ACHN (cell line): ENCODE data around the gene SRD5A3.
A peak's percentile ranks its signal among the peaks of the same experiment; 100 is the strongest.
"Not testable (repeated sequence)": the region's sequence is repeated elsewhere in the genome, so short reads cannot be mapped to it uniquely, and the experiment has no call there.

Source experiments
- DNase-seq: peaks from one replicate; pipeline ENCODE4 v3.0.0-alpha.2; 2015
- in situ Hi-C: cut with HindIII; loops from 2 replicates; pipeline ENCODE4 v1.10.0; 2017; ENCODE audit warnings: low sequenced_read_pairs, low pct_ligation_motif_present, low pct_unique_long_range_greater_than_20kb

Gene SRD5A3

GRCh38 chr4:55340266-55340665 is 5.8 kb upstream of the SRD5A3 start:
- DNase-seq = no peak
- in situ Hi-C loops = no loop called here

GRCh38 chr4:55343887-55344286 is 2.2 kb upstream of the SRD5A3 start:
- no peak for DNase-seq
- in situ Hi-C loops = no loop called here

GRCh38 chr4:55345054-55345453 is 988 bp upstream of the SRD5A3 start:
- in situ Hi-C loops = no loop called here
- DNase-seq = no peak

GRCh38 chr4:55346851-55347255 is 811 bp downstream of the SRD5A3 start:
- in situ Hi-C loops = no loop called here
- no peak for DNase-seq

GRCh38 chr4:55347610-55348228 is 1.7 kb downstream of the SRD5A3 start:
- in situ Hi-C loops = no loop called here
- DNase-seq = no peak

GRCh38 chr4:55348466-55348865 is 2.4 kb downstream of the SRD5A3 start:
- in situ Hi-C loops = no loop called here
- DNase-seq = no peak

GRCh38 chr4:55350870-55351269 is 4.8 kb downstream of the SRD5A3 start:
- DNase-seq, in situ Hi-C loops: not testable (repeated sequence)

- in situ Hi-C loops = no loop called here
- no peak for DNase-seq
These were observed 5.8 kb downstream of the SRD5A3 start for GRCh38 chr4:55351824-55352223.

GRCh38 chr4:55352726-55353125 is 6.7 kb downstream of the SRD5A3 start:
- no peak for DNase-seq
- in situ Hi-C loops = no loop called here

- in situ Hi-C loops, DNase-seq: not testable (repeated sequence)
These were observed 7.2 kb downstream of the SRD5A3 start for GRCh38 chr4:55353228-55353747.

GRCh38 chr4:55354648-55355047 is 8.6 kb downstream of the SRD5A3 start:
- DNase-seq = no peak
- in situ Hi-C loops = no loop called here

GRCh38 chr4:55355555-55355954 is 9.5 kb downstream of the SRD5A3 start:
- DNase-seq = no peak
- in situ Hi-C loops = no loop called here

- DNase-seq = peak; percentile 13
- in situ Hi-C loops = no loop called here
These were observed 11.0 kb downstream of the SRD5A3 start for GRCh38 chr4:55356991-55357461.

GRCh38 chr4:55358246-55358645 is 12.2 kb downstream of the SRD5A3 start:
- DNase-seq = no peak
- in situ Hi-C loops = no loop called here

- in situ Hi-C loops = no loop called here
- no peak for DNase-seq
These were observed 12.6 kb downstream of the SRD5A3 start for GRCh38 chr4:55358668-55359067.

GRCh38 chr4:55359397-55359916 is 13.4 kb downstream of the SRD5A3 start:
- DNase-seq = no peak
- in situ Hi-C loops = no loop called here

- in situ Hi-C loops, DNase-seq: not testable (repeated sequence)
These were observed 16.9 kb downstream of the SRD5A3 start for GRCh38 chr4:55362938-55363337.

GRCh38 chr4:55363691-55364351 is 17.8 kb downstream of the SRD5A3 start:
- in situ Hi-C loops = no loop called here

GRCh38 chr4:55364691-55365344 is 18.8 kb downstream of the SRD5A3 start:
- in situ Hi-C loops = no loop called here
- DNase-seq = no peak

More at GRCh38 chr4:55363691-55364351, 17.8 kb downstream of the SRD5A3 start:
- DNase-seq = no peak
